GM23248 (cell line): Measurements from ENCODE around the gene LRP2.

ENCODE experiments used
- EZH2 ChIP-seq: fragments of 200-600 bp; sonication (generic); IDR thresholded peaks from 2 replicates; pipeline ENCODE4 v1.6.1; 2018; ENCODE audit warnings: antibody characterized with exemption, mild to moderate bottlenecking; ENCODE audit not compliant: insufficient read depth, poor library complexity, severe bottlenecking
- EZH2phosphoT487 ChIP-seq: fragments of 200-600 bp; sonication (generic); IDR thresholded peaks from 2 replicates; pipeline ENCODE4 v1.6.1; 2018; ENCODE audit warnings: antibody characterized with exemption, moderate library complexity, mild to moderate bottlenecking, low read depth; ENCODE audit not compliant: insufficient read depth

- TF ChIP-seq EZH2phosphoT487 (no peak), EZH2 (no peak)
These were observed 158.4 kb downstream of the LRP2 start for GRCh38 chr2:169203952-169204351.
